Neutrophil (primary cell): ENCODE results near the gene CYB5D1.

ENCODE experiments used
- H3K27ac ChIP-seq: fragments of 200-600 bp; sonication (generic); 2 replicates; pipeline ENCODE4 v1.5.1; 2016; ENCODE audit warnings: mild to moderate bottlenecking, moderate library complexity
- H3K27me3 ChIP-seq: fragments of 200-600 bp; sonication (generic); 2 replicates; pipeline ENCODE4 v1.6.0; 2016; ENCODE audit warnings: mild to moderate bottlenecking
- H3K36me3 ChIP-seq: fragments of 200-600 bp; sonication (generic); 2 replicates; pipeline ENCODE4 v1.5.1; 2017
- H3K4me1 ChIP-seq, 2 experiments: fragments of 200-600 bp in 1 of 2; sonication (generic) in 1 of 2; 1 replicate in 1 of 2; 2 replicates in 1 of 2; pipeline versions ENCODE4 v1.5.1 to v1.6.1; 2013 to 2016; ENCODE audit warnings: low read depth in 1 of 2, low read length in 1 of 2, mild to moderate bottlenecking in 1 of 2, moderate library complexity in 1 of 2; ENCODE audit not compliant: control insufficient read depth in 1 of 2, insufficient read depth in 1 of 2
- H3K4me3 ChIP-seq, 2 experiments: fragments of 200-600 bp in 1 of 2; sonication (generic) in 1 of 2; 1 replicate in 1 of 2; 2 replicates in 1 of 2; pipeline ENCODE4 v1.5.1; 2013 to 2016; ENCODE audit warnings: low read depth in 1 of 2, low read length in 1 of 2, mild to moderate bottlenecking in 1 of 2, moderate library complexity in 1 of 2
- H3K9me3 ChIP-seq: fragments of 200-600 bp; sonication (generic); 2 replicates; pipeline ENCODE4 v1.5.1; 2016
- CTCF ChIP-seq: fragments of 200-600 bp; sonication (generic); IDR thresholded peaks from 2 replicates; pipeline ENCODE4 v1.5.1; 2016; ENCODE audit warnings: antibody characterized with exemption

Gene CYB5D1

DNA sequence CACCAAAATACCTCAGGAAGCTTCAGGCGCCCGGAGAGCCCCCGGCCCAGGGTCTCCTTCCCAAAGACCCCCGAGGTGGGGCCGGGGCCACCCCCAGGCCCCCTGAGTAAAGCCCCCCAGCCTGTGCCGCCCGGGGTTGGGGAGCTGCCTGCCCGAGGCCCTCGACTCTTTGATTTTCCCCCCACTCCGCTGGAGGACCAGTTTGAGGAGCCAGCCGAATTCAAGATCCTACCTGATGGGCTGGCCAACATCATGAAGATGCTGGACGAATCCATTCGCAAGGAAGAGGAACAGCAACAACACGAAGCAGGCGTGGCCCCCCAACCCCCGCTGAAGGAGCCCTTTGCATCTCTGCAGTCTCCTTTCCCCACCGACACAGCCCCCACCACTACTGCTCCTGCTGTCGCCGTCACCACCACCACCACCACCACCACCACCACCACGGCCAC is 9.6 kb upstream of the CYB5D1 start:
- no peak overlapping the region for H3K4me3 ChIP-seq
- peak overlapping the region; percentile 98 for H3K27ac ChIP-seq
- H3K27me3 ChIP-seq: no peaks in the 10 kb centered on the region
- peaks cover 99% of the 10 kb centered on the region for H3K36me3 ChIP-seq
- H3K4me1 ChIP-seq: peaks cover 55 to 73% of the 10 kb centered on the region in 2 experiments
- peaks cover 11% of the 10 kb centered on the region for H3K9me3 ChIP-seq
- no peak for TF ChIP-seq CTCF

DNA sequence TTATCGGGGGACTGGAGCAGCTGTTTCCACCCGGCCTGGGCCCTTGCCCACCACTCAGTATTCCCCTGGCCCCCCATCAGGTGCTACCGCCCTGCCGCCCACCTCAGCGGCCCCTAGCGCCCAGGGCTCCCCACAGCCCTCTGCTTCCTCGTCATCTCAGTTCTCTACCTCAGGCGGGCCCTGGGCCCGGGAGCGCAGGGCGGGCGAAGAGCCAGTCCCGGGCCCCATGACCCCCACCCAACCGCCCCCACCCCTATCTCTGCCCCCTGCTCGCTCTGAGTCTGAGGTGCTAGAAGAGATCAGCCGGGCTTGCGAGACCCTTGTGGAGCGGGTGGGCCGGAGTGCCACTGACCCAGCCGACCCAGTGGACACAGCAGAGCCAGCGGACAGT is 9.1 kb upstream of the CYB5D1 start:
- H3K4me1 ChIP-seq: peaks cover 55 to 75% of the 10 kb centered on the region in 2 experiments
- H3K27ac ChIP-seq: peak overlapping the region; percentile 98
- H3K9me3 ChIP-seq: peaks cover 12% of the 10 kb centered on the region
- H3K36me3 ChIP-seq: peaks cover 100% of the 10 kb centered on the region
- TF ChIP-seq CTCF: no peak
- no peak overlapping the region for H3K4me3 ChIP-seq
- no peaks in the 10 kb centered on the region for H3K27me3 ChIP-seq

DNA sequence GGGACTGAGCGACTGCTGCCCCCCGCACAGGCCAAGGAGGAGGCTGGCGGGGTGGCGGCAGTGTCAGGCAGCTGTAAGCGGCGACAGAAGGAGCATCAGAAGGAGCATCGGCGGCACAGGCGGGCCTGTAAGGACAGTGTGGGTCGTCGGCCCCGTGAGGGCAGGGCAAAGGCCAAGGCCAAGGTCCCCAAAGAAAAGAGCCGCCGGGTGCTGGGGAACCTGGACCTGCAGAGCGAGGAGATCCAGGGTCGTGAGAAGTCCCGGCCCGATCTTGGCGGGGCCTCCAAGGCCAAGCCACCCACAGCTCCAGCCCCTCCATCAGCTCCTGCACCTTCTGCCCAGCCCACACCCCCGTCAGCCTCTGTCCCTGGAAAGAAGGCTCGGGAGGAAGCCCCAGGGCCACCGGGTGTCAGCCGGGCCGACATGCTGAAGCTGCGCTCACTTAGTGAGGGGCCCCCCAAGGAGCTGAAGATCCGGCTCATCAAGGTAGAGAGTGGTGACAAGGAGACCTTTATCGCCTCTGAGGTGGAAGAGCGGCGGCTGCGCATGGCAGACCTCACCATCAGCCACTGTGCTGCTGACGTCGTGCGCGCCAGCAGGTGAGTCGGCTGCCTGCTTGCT is 8.6 kb upstream of the CYB5D1 start:
- no peak for TF ChIP-seq CTCF
- no peaks in the 10 kb centered on the region for H3K27me3 ChIP-seq
- peaks cover 16% of the 10 kb centered on the region for H3K9me3 ChIP-seq
- H3K4me1 ChIP-seq: peaks cover 53 to 72% of the 10 kb centered on the region in 2 experiments
- H3K4me3 ChIP-seq: peak overlapping the region in 1 of 2 experiments; percentile 7
- H3K27ac ChIP-seq: peak overlapping the region; percentile 98
- H3K36me3 ChIP-seq: peaks cover 100% of the 10 kb centered on the region

GRCh38 chr17:7849751-7850504 is 7.9 kb upstream of the CYB5D1 start:
- no peaks in the 10 kb centered on the region for H3K27me3 ChIP-seq
- H3K9me3 ChIP-seq: peaks cover 16% of the 10 kb centered on the region
- H3K27ac ChIP-seq: peak overlapping the region; percentile 98
- TF ChIP-seq CTCF: no peak
- H3K4me1 ChIP-seq: peaks cover 48 to 71% of the 10 kb centered on the region in 2 experiments
- H3K36me3 ChIP-seq: peaks cover 100% of the 10 kb centered on the region
- peak overlapping the region in 1 of 2 experiments; percentile 7 for H3K4me3 ChIP-seq

DNA sequence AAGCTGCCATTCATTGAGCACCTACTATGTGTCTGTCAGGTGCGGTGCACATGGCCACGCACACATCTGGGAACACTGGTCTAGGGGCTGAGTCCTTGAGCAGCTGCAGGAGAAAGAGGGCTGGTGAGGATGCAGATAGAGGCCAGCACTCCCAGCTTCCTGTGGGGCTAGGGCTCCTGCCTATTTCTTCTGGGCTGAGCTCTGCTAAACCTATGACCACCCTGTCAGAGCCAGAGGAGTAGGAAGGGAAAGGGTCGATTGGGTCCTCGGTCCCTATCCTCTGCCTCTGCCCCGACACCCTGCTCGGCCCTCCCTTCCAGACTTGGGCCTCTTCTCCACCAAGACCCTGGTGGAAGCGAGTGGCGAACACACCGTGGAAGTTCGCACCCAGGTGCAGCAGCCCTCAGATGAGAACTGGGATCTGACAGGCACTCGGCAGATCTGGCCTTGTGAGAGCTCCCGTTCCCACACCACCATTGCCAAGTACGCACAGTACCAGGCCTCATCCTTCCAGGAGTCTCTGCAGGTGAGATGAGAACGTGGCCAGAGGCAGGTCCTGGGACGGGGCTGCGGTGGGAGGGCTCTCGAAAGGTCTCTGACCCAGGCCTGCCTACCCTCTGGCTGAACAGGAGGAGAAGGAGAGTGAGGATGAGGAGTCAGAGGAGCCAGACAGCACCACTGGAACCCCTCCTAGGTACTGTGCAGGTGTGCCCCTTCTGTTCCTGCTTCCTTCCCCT is 6.9 kb upstream of the CYB5D1 start:
- H3K9me3 ChIP-seq: peaks cover 16% of the 10 kb centered on the region
- H3K27ac ChIP-seq: peak overlapping the region; percentile 98
- peaks cover 49 to 71% of the 10 kb centered on the region in 2 experiments for H3K4me1 ChIP-seq
- peaks cover 100% of the 10 kb centered on the region for H3K36me3 ChIP-seq
- peak overlapping the region in 1 of 2 experiments; percentile 52 for H3K4me3 ChIP-seq
- TF ChIP-seq CTCF: no peak
- no peaks in the 10 kb centered on the region for H3K27me3 ChIP-seq
